NCI-H2171 (cell line): Measurements from ENCODE around the gene LETMD1.
"Not testable (repeated sequence)": the region's sequence is repeated elsewhere in the genome, so short reads cannot be mapped to it uniquely, and the experiment has no call there.

Source experiments
- DNase-seq: peaks from one replicate; lab custom pipeline; 2025; lab: John Stamatoyannopoulos, UW

Gene LETMD1

GRCh38 chr12:51047655-51048540, at the start of gene LETMD1:
LETMD1 (plus strand) TSS chr12:51048327; CDS start chr12:51048357, 30 bp downstream.
- DNase-seq = peak; percentile 95

- DNase-seq = no peak
Measured at GRCh38 chr12:50999093-50999492, 49.0 kb upstream of the LETMD1 start.

- no peak for DNase-seq
Measured at GRCh38 chr12:51000245-51000644, 47.9 kb upstream of the LETMD1 start.

GRCh38 chr12:51001799-51002198, 46.3 kb upstream of the LETMD1 start:
- DNase-seq = no peak

GRCh38 chr12:51004504-51004903, 43.6 kb upstream of the LETMD1 start:
- no peak for DNase-seq

- DNase-seq = no peak
Measured at GRCh38 chr12:51005030-51005429, 43.1 kb upstream of the LETMD1 start.

GRCh38 chr12:51005671-51006070, 42.5 kb upstream of the LETMD1 start:
- no peak for DNase-seq

GRCh38 chr12:51008329-51009055, 39.6 kb upstream of the LETMD1 start:
- no peak for DNase-seq

- no peak for DNase-seq
Measured at GRCh38 chr12:51009056-51009440, 39.1 kb upstream of the LETMD1 start.

GRCh38 chr12:51011955-51012354, 36.2 kb upstream of the LETMD1 start:
- no peak for DNase-seq

- DNase-seq = no peak
Measured at GRCh38 chr12:51012570-51013236, 35.4 kb upstream of the LETMD1 start.

GRCh38 chr12:51013441-51013840, 34.7 kb upstream of the LETMD1 start:
- no peak for DNase-seq

GRCh38 chr12:51014467-51014866, 33.7 kb upstream of the LETMD1 start:
- not testable (repeated sequence) for DNase-seq

- DNase-seq = no peak
Measured at GRCh38 chr12:51017452-51017851, 30.7 kb upstream of the LETMD1 start.

GRCh38 chr12:51018956-51019355, 29.2 kb upstream of the LETMD1 start:
- no peak for DNase-seq

- DNase-seq = no peak
Measured at GRCh38 chr12:51019927-51020326, 28.2 kb upstream of the LETMD1 start.

GRCh38 chr12:51020448-51021182, 27.5 kb upstream of the LETMD1 start:
- no peak for DNase-seq

- DNase-seq = no peak
Measured at GRCh38 chr12:51021694-51022093, 26.4 kb upstream of the LETMD1 start.

GRCh38 chr12:51023625-51024382, 24.3 kb upstream of the LETMD1 start:
- no peak for DNase-seq

GRCh38 chr12:51025338-51025835, 22.7 kb upstream of the LETMD1 start:
- DNase-seq = no peak
